Activated CD4-positive, alpha-beta T cell treated with anti-CD3 and anti-CD28 coated beads for 1 hour (primary cell): ENCODE results near the gene RUFY3.
"Not testable (repeated sequence)": the region's sequence is repeated elsewhere in the genome, so short reads cannot be mapped to it uniquely, and the experiment has no call there.

Experiments used
- DNase-seq: peaks from one replicate; pipeline ENCODE4 v3.0.0-alpha.2; 2020

The RUFY3 gene

GRCh38 chr4:70721747-70722146, at the start of gene RUFY3:
Gene RUFY3 (plus strand): TSS chr4:70721964. CDS start chr4:70722574, 610 bp downstream.
- no peak for DNase-seq

- DNase-seq: no peak
Measured at GRCh38 chr4:70674191-70674590, 47.6 kb upstream of the RUFY3 start.

GRCh38 chr4:70674731-70675130, 47.0 kb upstream of the RUFY3 start:
- no peak for DNase-seq

GRCh38 chr4:70676554-70677090, 45.1 kb upstream of the RUFY3 start:
- DNase-seq: no peak

- DNase-seq: no peak
Measured at GRCh38 chr4:70678383-70678999, 43.3 kb upstream of the RUFY3 start.

- DNase-seq: no peak
Measured at GRCh38 chr4:70680934-70681333, 40.8 kb upstream of the RUFY3 start.

GRCh38 chr4:70681704-70682103, 40.1 kb upstream of the RUFY3 start:
- no peak for DNase-seq

- DNase-seq: not testable (repeated sequence)
Measured at GRCh38 chr4:70682142-70682541, 39.6 kb upstream of the RUFY3 start.

- no peak for DNase-seq
Measured at GRCh38 chr4:70687392-70687791, 34.4 kb upstream of the RUFY3 start.

GRCh38 chr4:70687821-70688794, 33.7 kb upstream of the RUFY3 start, which contains the start of gene UTP3:
Gene UTP3 (plus strand): TSS chr4:70688532. CDS start chr4:70688678, 146 bp downstream.
- peak; percentile 86 for DNase-seq

- DNase-seq: no peak
Measured at GRCh38 chr4:70688795-70689231, 33.0 kb upstream of the RUFY3 start.

GRCh38 chr4:70691661-70692060, 30.1 kb upstream of the RUFY3 start:
- no peak for DNase-seq

GRCh38 chr4:70694633-70695032, 27.1 kb upstream of the RUFY3 start:
- not testable (repeated sequence) for DNase-seq

- DNase-seq: not testable (repeated sequence)
Measured at GRCh38 chr4:70698435-70698834, 23.3 kb upstream of the RUFY3 start.

GRCh38 chr4:70700712-70701111, 21.1 kb upstream of the RUFY3 start:
- no peak for DNase-seq

GRCh38 chr4:70701271-70701670, 20.5 kb upstream of the RUFY3 start:
- DNase-seq: no peak

- not testable (repeated sequence) for DNase-seq
Measured at GRCh38 chr4:70702592-70702991, 19.2 kb upstream of the RUFY3 start.

- no peak for DNase-seq
Measured at GRCh38 chr4:70703619-70704214, 18.0 kb upstream of the RUFY3 start.

GRCh38 chr4:70704215-70704930, 17.4 kb upstream of the RUFY3 start:
- DNase-seq: peak; percentile 37

- no peak for DNase-seq
Measured at GRCh38 chr4:70704931-70705182, 16.9 kb upstream of the RUFY3 start.

- peak; percentile 61 for DNase-seq
Measured at GRCh38 chr4:70705183-70706043, 16.4 kb upstream of the RUFY3 start.

- no peak for DNase-seq
Measured at GRCh38 chr4:70706044-70706461, 15.7 kb upstream of the RUFY3 start.
